Right lobe of liver (tissue), 4 donors: ENCODE results near the gene SRSF7.

ENCODE experiments used
- POLR2A ChIP-seq: fragments of 450-650 bp; IDR thresholded peaks from one replicate; pipeline ENCODE4 v1.6.1; 2017; ENCODE audit warnings: antibody characterized with exemption, mild to moderate bottlenecking
- TF ChIP-seq, protein P1 (sequence below), 4 donors: fragments of 200-600 bp in 3 of 4; fragments of 450-650 bp in 1 of 4; IDR thresholded peaks; one replicate each; pipeline versions ENCODE4 v1.5.1 to v1.8.0; 2016 to 2022; ENCODE audit warnings: antibody characterized with exemption in 4 of 4, mild to moderate bottlenecking in 2 of 4
- donor health status: DM: no; HTN: no; CAD: no.
- donor health status: DM: no; HTN: no; CAD: no.
- donor health status: DM: no; HTN: yes; CAD: no.

DNA sequence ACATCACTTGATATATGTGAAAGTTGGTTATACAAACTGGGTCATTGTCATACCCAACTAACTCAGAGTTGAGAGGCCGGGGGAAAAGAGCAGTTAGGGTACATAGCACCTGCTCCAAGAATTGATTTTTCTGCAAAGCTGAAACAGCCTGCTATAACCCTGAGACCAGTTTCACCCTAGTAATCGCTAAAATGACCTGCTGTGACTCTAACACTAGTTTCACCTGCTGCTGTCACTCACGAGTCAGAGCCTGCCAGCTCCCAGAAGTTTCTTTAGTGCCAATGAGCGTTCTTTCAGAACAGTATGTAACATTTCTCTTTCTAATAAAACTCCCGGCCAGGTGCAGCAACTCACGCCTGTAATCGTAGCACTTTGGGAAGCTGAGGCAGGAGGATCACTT is 28.0 kb downstream of the SRSF7 start:
- TF ChIP-seq, protein P1, sequence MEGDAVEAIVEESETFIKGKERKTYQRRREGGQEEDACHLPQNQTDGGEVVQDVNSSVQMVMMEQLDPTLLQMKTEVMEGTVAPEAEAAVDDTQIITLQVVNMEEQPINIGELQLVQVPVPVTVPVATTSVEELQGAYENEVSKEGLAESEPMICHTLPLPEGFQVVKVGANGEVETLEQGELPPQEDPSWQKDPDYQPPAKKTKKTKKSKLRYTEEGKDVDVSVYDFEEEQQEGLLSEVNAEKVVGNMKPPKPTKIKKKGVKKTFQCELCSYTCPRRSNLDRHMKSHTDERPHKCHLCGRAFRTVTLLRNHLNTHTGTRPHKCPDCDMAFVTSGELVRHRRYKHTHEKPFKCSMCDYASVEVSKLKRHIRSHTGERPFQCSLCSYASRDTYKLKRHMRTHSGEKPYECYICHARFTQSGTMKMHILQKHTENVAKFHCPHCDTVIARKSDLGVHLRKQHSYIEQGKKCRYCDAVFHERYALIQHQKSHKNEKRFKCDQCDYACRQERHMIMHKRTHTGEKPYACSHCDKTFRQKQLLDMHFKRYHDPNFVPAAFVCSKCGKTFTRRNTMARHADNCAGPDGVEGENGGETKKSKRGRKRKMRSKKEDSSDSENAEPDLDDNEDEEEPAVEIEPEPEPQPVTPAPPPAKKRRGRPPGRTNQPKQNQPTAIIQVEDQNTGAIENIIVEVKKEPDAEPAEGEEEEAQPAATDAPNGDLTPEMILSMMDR (IDR thresholded peaks at IDR 0.05), result no peak
- no peak for TF ChIP-seq POLR2A
